Aortic smooth muscle cell (primary cell): ENCODE measurements around the gene PINK1. TPM values are rescaled to one million over a fixed set of nuclear protein-coding genes. Genes with fewer than 3 reads are reported as not detected.

Experiments
- total RNA-seq: library from RNA; depleted of rRNA; stranded (reverse); fragments of >200 nt; gene quantifications from 2 replicates; pipeline ENCODE4 v1.2.3, GENCODE V29; 2014

The PINK1 gene
- 61.9 and 73.1 TPM in 2 replicates for total RNA-seq

GRCh38 chr1:20633190-20634064 lies at the start of gene PINK1:
Gene PINK1 (plus strand): TSS chr1:20633458. CDS start chr1:20633549, 91 bp downstream.

GRCh38 chr1:20588634-20589225 lies 44.5 kb upstream of the PINK1 start, which contains the start of gene CDA:
Gene CDA (plus strand): TSS chr1:20589097. CDS start chr1:20589130, 33 bp downstream.

DNA sequence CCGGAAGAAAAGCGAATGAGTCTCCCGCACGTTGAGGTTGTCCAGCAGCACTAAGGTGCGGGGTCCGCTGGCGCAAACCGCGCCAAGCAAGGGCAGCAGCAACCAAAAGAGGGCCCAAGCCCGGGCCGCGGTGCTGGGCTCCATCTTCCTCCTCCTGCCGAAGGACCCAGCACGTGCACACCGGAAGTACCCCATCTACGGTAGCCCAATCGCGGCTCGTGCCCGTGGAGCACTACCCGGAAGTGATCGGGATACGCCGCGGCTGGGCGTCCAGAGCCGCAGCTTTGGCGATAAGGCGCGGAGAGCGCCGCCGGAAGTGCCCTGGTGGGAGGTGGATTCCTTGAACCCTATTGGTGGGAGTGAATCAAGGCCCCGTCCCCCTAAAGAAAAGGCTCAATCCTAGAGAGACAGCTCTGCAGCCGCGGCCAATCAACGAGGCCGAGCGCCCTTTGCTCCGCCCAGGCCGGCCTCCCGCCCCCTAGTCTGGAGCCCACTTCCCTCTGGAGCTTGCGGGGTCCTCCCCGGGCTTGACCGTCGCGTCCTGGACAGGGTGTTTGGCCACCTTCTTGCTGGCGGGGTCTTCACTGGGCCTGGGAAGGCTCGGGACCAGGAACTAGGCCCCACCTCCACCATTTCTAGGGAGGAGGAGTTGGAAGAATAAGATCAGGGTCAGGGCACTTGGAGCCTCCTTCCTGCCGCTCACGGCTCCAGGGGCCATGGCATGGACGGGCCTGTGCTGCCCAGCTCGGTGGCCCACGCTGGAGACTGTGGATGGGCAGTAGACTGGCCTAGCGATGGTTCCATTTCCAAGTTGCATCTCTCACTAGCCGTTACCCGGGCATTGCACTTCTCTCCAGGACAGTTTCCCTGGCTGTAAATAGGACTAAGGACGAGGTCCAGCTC lies 28.2 kb downstream of the PINK1 start, which contains the start of gene DDOST:
DDOST (minus strand) TSS at position 163 of the 903 bp plus-strand sequence; CDS start at position 144, 19 bp downstream.

Other genes with a start within 250 kb of the PINK1 start
- 6.9 and 8.2 TPM in 2 replicates for gene CAMK2N1, start 147.2 kb upstream of the PINK1 start, total RNA-seq
- 21.5 and 24.7 TPM in 2 replicates for gene MUL1, start 125.3 kb upstream of the PINK1 start, total RNA-seq
- gene FAM43B, start 80.9 kb upstream of the PINK1 start, total RNA-seq, result 0.06 TPM in 1 of 2 replicates, not detected in the other
- gene CDA, start 44.4 kb upstream of the PINK1 start, total RNA-seq, result 0.12 TPM in 1 of 2 replicates, not detected in the other
- gene DDOST, start 27.9 kb downstream of the PINK1 start, total RNA-seq, result 331 and 374 TPM in 2 replicates
- gene KIF17, start 84.5 kb downstream of the PINK1 start, total RNA-seq, result 0.13 and 0.19 TPM in 2 replicates
- 1.6 and 2.5 TPM in 2 replicates for gene SH2D5, start 99.2 kb downstream of the PINK1 start, total RNA-seq
- 230 and 254 TPM in 2 replicates for gene HP1BP3, start 153.8 kb downstream of the PINK1 start, total RNA-seq